HCT116 (cell line): ENCODE data around the gene NKG7. TPM values are rescaled to one million over a fixed set of nuclear protein-coding genes. Genes with fewer than 3 reads are reported as not detected.

Experiments used
- ATAC-seq: fragments of 200-7000 bp; cut with Tn5 transposase; 2 replicates; pipeline ENCODE4 v1.9.1; 2020; ENCODE audit warnings: mild to moderate bottlenecking, moderate library complexity
- BruUV-seq: library from RNA; stranded (reverse); fragments of 400-500 nt; replicated peaks from 2 replicates; lab custom pipeline; 2021; lab: Mats Ljungman, UMichigan
- CTCF ChIA-PET: fragments of 300-600 bp; sonication (Branson Sonifier 250); formaldehyde crosslinking; loops from one replicate; lab custom pipeline; 2021; ENCODE audit warnings: antibody characterized with exemption; lab: Charles Lee
- POLR2A ChIA-PET: fragments of 300-600, 350-600 bp; sonication (Branson Sonifier 250); formaldehyde crosslinking; loops from one replicate; lab custom pipeline; 2021; ENCODE audit warnings: antibody characterized with exemption; lab: Charles Lee
- RAD21 ChIA-PET, 2 experiments: fragments of 300-600 bp; sonication (Branson Sonifier 250); formaldehyde crosslinking; loops; one replicate each; lab custom pipeline; 2023; ENCODE audit warnings: low total read pairs in 2 of 2; ENCODE audit not compliant: uncharacterized antibody in 2 of 2, unreplicated experiment in 2 of 2, low non-redundant PET in 1 of 2; lab: Charles Lee
- DNase-seq: peaks from one replicate; pipeline ENCODE4 v3.0.0-alpha.2; 2010; ENCODE audit warnings: low read depth, low spot score
- H2AFZ ChIP-seq: fragments of 200-600 bp; shearing (Covaris generic), sonication (generic); 2 replicates; pipeline ENCODE4 v1.6.1; 2017; ENCODE audit warnings: low read depth, mixed run types, mixed read lengths, antibody characterized with exemption, low read length; ENCODE audit not compliant: poor library complexity, severe bottlenecking
- H3K27ac ChIP-seq: 2 replicates; pipeline ENCODE4 v1.5.1; 2012; ENCODE audit warnings: low read depth, low read length
- H3K27me3 ChIP-seq: fragments of 200-600 bp; sonication (generic); 2 replicates; pipeline ENCODE4 v1.6.1; 2016; ENCODE audit warnings: mixed run types, low read length, mixed read lengths; ENCODE audit not compliant: insufficient read depth
- H3K36me3 ChIP-seq, 2 experiments: fragments of 200-500 bp in 1 of 2; fragments of 200-600 bp in 1 of 2; sonication (Bioruptor generic) in 1 of 2; sonication (generic) in 1 of 2; 2 replicates each; pipeline versions ENCODE4 v1.5.1 to v1.6.1; 2014 to 2016; ENCODE audit warnings: low read length in 2 of 2, inconsistent platforms in 1 of 2, mixed read lengths in 1 of 2, mixed run types in 1 of 2; ENCODE audit not compliant: insufficient read depth in 2 of 2, control insufficient read depth in 1 of 2
- H3K4me1 ChIP-seq, 2 experiments: fragments of 200-600 bp in 1 of 2; sonication (generic) in 1 of 2; 2 replicates each; pipeline versions ENCODE4 v1.5.1 to v1.6.1; 2012 to 2017; ENCODE audit warnings: low read length in 2 of 2, inconsistent platforms in 1 of 2, mild to moderate bottlenecking in 1 of 2, mixed read lengths in 1 of 2, mixed run types in 1 of 2, moderate library complexity in 1 of 2; ENCODE audit not compliant: insufficient read depth in 2 of 2, control insufficient read depth in 1 of 2
- H3K4me2 ChIP-seq: fragments of 200-600 bp; sonication (generic); 2 replicates; pipeline ENCODE4 v1.6.1; 2017; ENCODE audit warnings: mixed run types, low read length, mixed read lengths
- H3K4me3 ChIP-seq, 2 experiments: fragments of 200-600 bp in 1 of 2; sonication (generic) in 1 of 2; replicated peaks in 1 of 2; 2 replicates each; pipeline ENCODE4 v1.5.1; 2011 to 2016; ENCODE audit warnings: low read length in 2 of 2, control low read depth in 1 of 2, low read depth in 1 of 2, mild to moderate bottlenecking in 1 of 2, mixed read lengths in 1 of 2, mixed run types in 1 of 2
- H3K79me2 ChIP-seq: fragments of 200-600 bp; sonication (generic); 2 replicates; pipeline ENCODE4 v1.6.1; 2017; ENCODE audit warnings: mild to moderate bottlenecking, mixed run types, low read length, moderate library complexity, mixed read lengths; ENCODE audit not compliant: insufficient read depth
- H3K9ac ChIP-seq: fragments of 200-600 bp; sonication (generic); 2 replicates; pipeline ENCODE4 v1.6.1; 2016; ENCODE audit warnings: low read length, mixed read lengths
- H3K9me2 ChIP-seq: fragments of 200-600 bp; sonication (generic), shearing (Covaris generic); 2 replicates; pipeline ENCODE4 v1.6.1; 2017; ENCODE audit warnings: mixed run types, mild to moderate bottlenecking, moderate library complexity; ENCODE audit not compliant: insufficient read depth
- H3K9me3 ChIP-seq, 2 experiments: fragments of 200-500 bp in 1 of 2; fragments of 200-600 bp in 1 of 2; sonication (Bioruptor generic) in 1 of 2; sonication (generic) in 1 of 2; 2 replicates each; pipeline ENCODE4 v1.6.1; 2014 to 2017; ENCODE audit warnings: low read length in 2 of 2, mixed read lengths in 2 of 2, inconsistent platforms in 1 of 2, low read depth in 1 of 2, mild to moderate bottlenecking in 1 of 2, mixed run types in 1 of 2, moderate library complexity in 1 of 2; ENCODE audit not compliant: control insufficient read depth in 1 of 2, insufficient read depth in 1 of 2
- H4K20me1 ChIP-seq: fragments of 200-600 bp; sonication (generic), shearing (Covaris generic); 2 replicates; pipeline ENCODE4 v1.6.1; 2017; ENCODE audit warnings: mixed run types, mild to moderate bottlenecking, moderate library complexity; ENCODE audit not compliant: insufficient read depth
- CEBPB ChIP-seq: IDR thresholded peaks from 2 replicates; pipeline ENCODE4 v1.6.1; 2012; ENCODE audit warnings: low read depth
- EZH2phosphoT487 ChIP-seq: fragments of 200-600 bp; IDR thresholded peaks from 2 replicates; pipeline ENCODE4 v1.6.1; 2018; ENCODE audit warnings: antibody characterized with exemption, borderline replicate concordance
- POLR2A ChIP-seq: IDR thresholded peaks from 2 replicates; pipeline ENCODE4 v1.7.0; 2011; ENCODE audit warnings: borderline replicate concordance; ENCODE audit not compliant: insufficient read depth, insufficient read length; ENCODE audit errors: extremely low read depth
- POLR2AphosphoS5 ChIP-seq: IDR thresholded peaks from 2 replicates; pipeline ENCODE4 v1.6.1; 2011; ENCODE audit warnings: mild to moderate bottlenecking, low read depth, low read length, moderate library complexity
- SIN3A ChIP-seq: IDR thresholded peaks from 2 replicates; pipeline ENCODE4 v1.6.1; 2012; ENCODE audit warnings: low read depth
- SP1 ChIP-seq: IDR thresholded peaks from 2 replicates; pipeline ENCODE4 v1.6.1; 2012; ENCODE audit warnings: low read depth
- SRF ChIP-seq: IDR thresholded peaks from 2 replicates; pipeline ENCODE4 v1.6.1; 2012; ENCODE audit warnings: low read depth
- intact Hi-C: fragments of 100-400 bp; cut with micrococcal nuclease; formaldehyde crosslinking; loops from 2 replicates; pipeline ENCODE4 v1.10.0; 2022
- total RNA-seq: library from RNA; stranded (reverse); gene quantifications from one replicate; pipeline ENCODE4 v1.2.1, GENCODE V29; 2021; ENCODE audit not compliant: unreplicated experiment
- TF ChIP-seq, protein P1 (sequence below): IDR thresholded peaks from 2 replicates; pipeline ENCODE4 v1.6.1; 2012; ENCODE audit warnings: low read depth
- TF ChIP-seq, protein P2 (sequence below): IDR thresholded peaks from 2 replicates; pipeline ENCODE4 v1.6.1; 2011; ENCODE audit warnings: mild to moderate bottlenecking, low read length, moderate library complexity; ENCODE audit not compliant: insufficient replicate concordance; ENCODE audit errors: extremely low read depth

NKG7 gene
- total RNA-seq, 1 experiment from 2014 or later: not detected

DNA sequence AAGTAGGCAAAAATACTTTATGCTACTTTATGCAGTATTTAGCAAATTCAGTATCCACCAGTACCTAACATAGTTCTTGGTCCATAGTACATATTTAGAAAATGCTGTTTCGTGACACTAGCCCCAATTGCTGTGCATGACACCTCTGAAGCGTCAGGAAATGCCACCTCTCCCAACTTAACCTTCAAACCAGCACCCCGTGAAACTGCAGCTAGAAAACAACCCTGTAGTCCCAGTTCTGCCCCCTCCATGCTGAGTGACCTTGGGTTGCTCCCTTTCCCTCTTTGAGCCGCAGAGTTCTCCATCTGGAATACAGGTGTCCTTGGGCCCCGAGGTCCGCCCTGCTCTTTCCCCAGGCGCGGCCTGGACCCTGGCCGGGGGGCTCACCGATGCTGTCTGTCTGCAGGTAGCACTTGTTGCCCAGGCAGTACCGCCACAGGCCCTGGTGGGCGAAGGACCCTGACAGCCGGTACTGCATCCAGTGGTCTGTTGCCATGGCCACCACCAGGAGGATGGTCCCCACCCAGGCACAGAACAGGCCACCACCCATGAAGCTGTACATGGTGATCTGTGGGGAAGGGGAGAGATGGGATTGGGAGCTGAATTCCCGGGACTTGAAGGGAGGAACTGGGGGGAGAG is 14.5 kb upstream of the NKG7 start:
- no peaks in the 10 kb centered on the region for H3K36me3 ChIP-seq
- CTCF ChIA-PET: no interaction called here
- POLR2A ChIA-PET: no interaction called here

More for the DNA sequence above, 14.5 kb upstream of the NKG7 start:
- Histone ChIP-seq H3K4me3 (no peak overlapping the region), H2AFZ (no peak overlapping the region), H3K27ac (no peak overlapping the region), H3K27me3 (no peaks in the 10 kb centered on the region), H3K4me2 (no peak overlapping the region), H3K9me2 (no peaks in the 10 kb centered on the region), H3K9ac (no peak overlapping the region), H4K20me1 (no peaks in the 10 kb centered on the region), H3K9me3 (no peaks in the 10 kb centered on the region), H3K4me1 (no peaks in the 10 kb centered on the region), H3K79me2 (no peaks in the 10 kb centered on the region)
- DNase-seq (no peak), ATAC-seq (no peak)
- intact Hi-C loops: no loop called here
- TF ChIP-seq SRF (no peak), SP1 (no peak), POLR2A (no peak), SIN3A (no peak), EZH2phosphoT487 (no peak), CEBPB (no peak), POLR2AphosphoS5 (no peak)
- TF ChIP-seq, protein P1, sequence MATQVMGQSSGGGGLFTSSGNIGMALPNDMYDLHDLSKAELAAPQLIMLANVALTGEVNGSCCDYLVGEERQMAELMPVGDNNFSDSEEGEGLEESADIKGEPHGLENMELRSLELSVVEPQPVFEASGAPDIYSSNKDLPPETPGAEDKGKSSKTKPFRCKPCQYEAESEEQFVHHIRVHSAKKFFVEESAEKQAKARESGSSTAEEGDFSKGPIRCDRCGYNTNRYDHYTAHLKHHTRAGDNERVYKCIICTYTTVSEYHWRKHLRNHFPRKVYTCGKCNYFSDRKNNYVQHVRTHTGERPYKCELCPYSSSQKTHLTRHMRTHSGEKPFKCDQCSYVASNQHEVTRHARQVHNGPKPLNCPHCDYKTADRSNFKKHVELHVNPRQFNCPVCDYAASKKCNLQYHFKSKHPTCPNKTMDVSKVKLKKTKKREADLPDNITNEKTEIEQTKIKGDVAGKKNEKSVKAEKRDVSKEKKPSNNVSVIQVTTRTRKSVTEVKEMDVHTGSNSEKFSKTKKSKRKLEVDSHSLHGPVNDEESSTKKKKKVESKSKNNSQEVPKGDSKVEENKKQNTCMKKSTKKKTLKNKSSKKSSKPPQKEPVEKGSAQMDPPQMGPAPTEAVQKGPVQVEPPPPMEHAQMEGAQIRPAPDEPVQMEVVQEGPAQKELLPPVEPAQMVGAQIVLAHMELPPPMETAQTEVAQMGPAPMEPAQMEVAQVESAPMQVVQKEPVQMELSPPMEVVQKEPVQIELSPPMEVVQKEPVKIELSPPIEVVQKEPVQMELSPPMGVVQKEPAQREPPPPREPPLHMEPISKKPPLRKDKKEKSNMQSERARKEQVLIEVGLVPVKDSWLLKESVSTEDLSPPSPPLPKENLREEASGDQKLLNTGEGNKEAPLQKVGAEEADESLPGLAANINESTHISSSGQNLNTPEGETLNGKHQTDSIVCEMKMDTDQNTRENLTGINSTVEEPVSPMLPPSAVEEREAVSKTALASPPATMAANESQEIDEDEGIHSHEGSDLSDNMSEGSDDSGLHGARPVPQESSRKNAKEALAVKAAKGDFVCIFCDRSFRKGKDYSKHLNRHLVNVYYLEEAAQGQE: no peak
- TF ChIP-seq, protein P2, sequence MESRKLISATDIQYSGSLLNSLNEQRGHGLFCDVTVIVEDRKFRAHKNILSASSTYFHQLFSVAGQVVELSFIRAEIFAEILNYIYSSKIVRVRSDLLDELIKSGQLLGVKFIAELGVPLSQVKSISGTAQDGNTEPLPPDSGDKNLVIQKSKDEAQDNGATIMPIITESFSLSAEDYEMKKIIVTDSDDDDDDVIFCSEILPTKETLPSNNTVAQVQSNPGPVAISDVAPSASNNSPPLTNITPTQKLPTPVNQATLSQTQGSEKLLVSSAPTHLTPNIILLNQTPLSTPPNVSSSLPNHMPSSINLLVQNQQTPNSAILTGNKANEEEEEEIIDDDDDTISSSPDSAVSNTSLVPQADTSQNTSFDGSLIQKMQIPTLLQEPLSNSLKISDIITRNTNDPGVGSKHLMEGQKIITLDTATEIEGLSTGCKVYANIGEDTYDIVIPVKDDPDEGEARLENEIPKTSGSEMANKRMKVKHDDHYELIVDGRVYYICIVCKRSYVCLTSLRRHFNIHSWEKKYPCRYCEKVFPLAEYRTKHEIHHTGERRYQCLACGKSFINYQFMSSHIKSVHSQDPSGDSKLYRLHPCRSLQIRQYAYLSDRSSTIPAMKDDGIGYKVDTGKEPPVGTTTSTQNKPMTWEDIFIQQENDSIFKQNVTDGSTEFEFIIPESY: no peak
- no TSS peak for BruUV-seq
- RAD21 ChIA-PET: no interaction called here
